H1 (cell line): Measurements from ENCODE around the gene TTBK1. TPM values are rescaled to one million over a fixed set of nuclear protein-coding genes. Genes with fewer than 3 reads are reported as not detected.

Source experiments
- CTCF ChIA-PET: fragments of 300-600 bp; sonication (Branson Sonifier 250); formaldehyde crosslinking; loops from one replicate; lab custom pipeline; 2021; ENCODE audit not compliant: partially characterized antibody; lab: Charles Lee
- POLR2A ChIA-PET: fragments of 300-600 bp; sonication (Branson Sonifier 250); formaldehyde crosslinking; loops from one replicate; lab custom pipeline; 2021; ENCODE audit warnings: inconsistent platforms; ENCODE audit not compliant: partially characterized antibody; lab: Charles Lee
- DNase-seq, 2 experiments: peaks; one replicate each; pipeline versions ENCODE4 v3.0.0 to v3.0.0-alpha.2; 2010 to 2022; ENCODE audit warnings: low spot score in 2 of 2, low read depth in 1 of 2, mixed read lengths in 1 of 2
- FAIRE-seq: peaks from 2 replicates; lab custom pipeline; 2011; peaks lifted over from hg19 to GRCh38; lab: Jason Lieb, UNC
- H2AFZ ChIP-seq: 2 replicates; pipeline ENCODE4 v1.8.1; 2012; ENCODE audit warnings: low read length, inconsistent platforms
- H2AK5ac ChIP-seq: 2 replicates; pipeline ENCODE4 v1.6.1; 2013; ENCODE audit warnings: low read depth, low read length
- H2BK120ac ChIP-seq: replicated peaks from 2 replicates; pipeline ENCODE3; 2013; ENCODE audit warnings: low read depth, low read length, inconsistent platforms
- H2BK12ac ChIP-seq: 2 replicates; pipeline ENCODE4 v1.6.1; 2013; ENCODE audit warnings: low read depth, low read length
- H2BK15ac ChIP-seq: 2 replicates; pipeline ENCODE4 v1.6.1; 2013; ENCODE audit warnings: low read length
- H2BK20ac ChIP-seq: 2 replicates; pipeline ENCODE4 v1.6.1; 2013; ENCODE audit warnings: low read length
- H2BK5ac ChIP-seq: 2 replicates; pipeline ENCODE4 v1.6.1; 2013; ENCODE audit warnings: low read depth, low read length
- H3K14ac ChIP-seq: 2 replicates; pipeline ENCODE4 v1.6.1; 2013; ENCODE audit warnings: inconsistent platforms; ENCODE audit not compliant: insufficient read length
- H3K18ac ChIP-seq: 2 replicates; pipeline ENCODE4 v1.6.1; 2013; ENCODE audit warnings: low read length; ENCODE audit errors: extremely low read depth
- H3K23ac ChIP-seq: 2 replicates; pipeline ENCODE4 v1.6.1; 2013; ENCODE audit warnings: inconsistent platforms; ENCODE audit not compliant: insufficient read length
- H3K23me2 ChIP-seq: 2 replicates; pipeline ENCODE4 v1.6.1; 2013; ENCODE audit warnings: low read depth, low read length
- H3K27ac ChIP-seq: 2 replicates; pipeline ENCODE4 v1.6.1; 2011; ENCODE audit warnings: low read depth, low read length, inconsistent platforms
- H3K27me3 ChIP-seq, 4 experiments: replicated peaks in 1 of 4; 1 replicate in 1 of 4; 2 replicates in 3 of 4; pipeline versions ENCODE4 v1.6.1 to v1.8.1; 2011 to 2013; ENCODE audit warnings: low read length in 3 of 4, mild to moderate bottlenecking in 3 of 4, inconsistent platforms in 2 of 4, mixed read lengths in 2 of 4, moderate library complexity in 1 of 4; ENCODE audit not compliant: control insufficient read depth in 3 of 4, insufficient read depth in 3 of 4; ENCODE audit errors: extremely low read depth in 1 of 4
- H3K36me3 ChIP-seq, 4 experiments: 2 replicates each; pipeline versions ENCODE4 v1.6.1 to v1.8.1; 2011 to 2013; ENCODE audit warnings: mild to moderate bottlenecking in 4 of 4, low read length in 3 of 4, moderate library complexity in 2 of 4, control low read depth in 1 of 4, inconsistent platforms in 1 of 4; ENCODE audit not compliant: insufficient read depth in 4 of 4, control insufficient read depth in 2 of 4
- H3K4ac ChIP-seq: replicated peaks from 2 replicates; pipeline ENCODE3; 2013; ENCODE audit warnings: low read length, low read depth, mixed read lengths, inconsistent platforms; ENCODE audit not compliant: insufficient read length
- H3K4me1 ChIP-seq, 4 experiments: replicated peaks in 1 of 4; 1 replicate in 1 of 4; 2 replicates in 3 of 4; pipeline versions ENCODE4 v1.6.1 to v1.8.1; 2011 to 2013; ENCODE audit warnings: low read length in 3 of 4, inconsistent platforms in 2 of 4, mixed read lengths in 1 of 4; ENCODE audit not compliant: insufficient read depth in 4 of 4, control insufficient read depth in 3 of 4
- H3K4me2 ChIP-seq, 2 experiments: 2 replicates each; pipeline versions ENCODE4 v1.6.1 to v1.8.1; 2011 to 2013; ENCODE audit warnings: low read depth in 2 of 2, low read length in 2 of 2, control low read depth in 1 of 2, inconsistent platforms in 1 of 2, mild to moderate bottlenecking in 1 of 2; ENCODE audit not compliant: insufficient read depth in 1 of 2
- H3K4me3 ChIP-seq, 4 experiments: fragments of 200-600, 300-600 bp in 1 of 4; sonication (generic), shearing (Covaris generic), sonication (Bioruptor Twin) in 1 of 4; 2 replicates each; pipeline versions ENCODE4 v1.5.1 to v1.8.1; 2011 to 2016; ENCODE audit warnings: low read length in 4 of 4, low read depth in 3 of 4, control low read depth in 2 of 4, inconsistent platforms in 2 of 4, mild to moderate bottlenecking in 2 of 4, mixed read lengths in 1 of 4, moderate library complexity in 1 of 4; ENCODE audit not compliant: insufficient read depth in 2 of 4; ENCODE audit errors: extremely low read depth in 1 of 4
- H3K56ac ChIP-seq: replicated peaks from 2 replicates; pipeline ENCODE3; 2013; ENCODE audit warnings: low read depth, mild to moderate bottlenecking, mixed read lengths, low read length, inconsistent platforms; ENCODE audit not compliant: insufficient read length
- H3K79me1 ChIP-seq: 2 replicates; pipeline ENCODE4 v1.6.1; 2013; ENCODE audit warnings: low read depth, low read length, control low read depth
- H3K79me2 ChIP-seq, 2 experiments: 2 replicates each; pipeline versions ENCODE4 v1.6.1 to v1.8.1; 2012 to 2013; ENCODE audit warnings: low read length in 2 of 2, mild to moderate bottlenecking in 2 of 2, inconsistent platforms in 1 of 2; ENCODE audit not compliant: insufficient read depth in 2 of 2, control insufficient read depth in 1 of 2
- H3K9ac ChIP-seq, 4 experiments: replicated peaks in 1 of 4; 1 replicate in 1 of 4; 2 replicates in 3 of 4; pipeline versions ENCODE4 v1.6.1 to v1.8.1; 2011 to 2013; ENCODE audit warnings: low read depth in 3 of 4, low read length in 3 of 4, control low read depth in 2 of 4, mild to moderate bottlenecking in 2 of 4, moderate library complexity in 2 of 4, inconsistent platforms in 1 of 4; ENCODE audit errors: extremely low read depth in 1 of 4
- H3K9me3 ChIP-seq, 2 experiments: 2 replicates each; pipeline versions ENCODE4 v1.6.1 to v1.8.1; 2012 to 2013; ENCODE audit warnings: mild to moderate bottlenecking in 2 of 2, moderate library complexity in 2 of 2, control low read depth in 1 of 2, inconsistent platforms in 1 of 2, low read depth in 1 of 2, low read length in 1 of 2, mixed read lengths in 1 of 2; ENCODE audit not compliant: insufficient read depth in 2 of 2
- H4K20me1 ChIP-seq, 2 experiments: replicated peaks in 1 of 2; 2 replicates each; pipeline versions ENCODE3 to v1.8.1; 2011 to 2013; ENCODE audit warnings: inconsistent platforms in 2 of 2, low read length in 2 of 2, mild to moderate bottlenecking in 1 of 2; ENCODE audit not compliant: insufficient read depth in 2 of 2, control insufficient read depth in 1 of 2
- H4K5ac ChIP-seq: 2 replicates; pipeline ENCODE4 v1.6.1; 2013; ENCODE audit warnings: low read length, low read depth, mixed read lengths, inconsistent platforms; ENCODE audit not compliant: insufficient read length
- H4K8ac ChIP-seq: 2 replicates; pipeline ENCODE4 v1.8.0; 2013; ENCODE audit warnings: mild to moderate bottlenecking, moderate library complexity, low read length, inconsistent platforms; ENCODE audit not compliant: insufficient read depth; ENCODE audit errors: extremely low read depth
- H4K91ac ChIP-seq: replicated peaks from 2 replicates; pipeline ENCODE3; 2013; ENCODE audit warnings: low read length, mixed read lengths, inconsistent platforms; ENCODE audit not compliant: insufficient read length
- TEAD4 ChIP-seq: IDR thresholded peaks from 2 replicates; pipeline ENCODE4 v1.6.1; 2012; ENCODE audit warnings: low read depth, low read length, inconsistent platforms, mixed read lengths
- WGBS, 2 experiments: shearing (Covaris generic) in 1 of 2; methylation state at CpG; one replicate each; pipeline versions ENCODE4 v1.1.6 to v1.1.7; 2013 to 2015; ENCODE audit warnings: low lambda C conversion rate in 2 of 2, mixed read lengths in 2 of 2, inconsistent platforms in 1 of 2, low coverage in 1 of 2, missing lambda C conversion rate in 1 of 2; ENCODE audit not compliant: insufficient replicate concordance in 2 of 2, insufficient coverage in 1 of 2, insufficient read length in 1 of 2; ENCODE audit errors: extremely low coverage in 1 of 2, missing lambda C conversion rate in 1 of 2; 5-methylcytosine and 5-hydroxymethylcytosine counted together
- polyA plus RNA-seq, 7 experiments: library from polyadenylated mRNA; depleted of rRNA in 3 of 7; stranded (reverse) in 5 of 7; unstranded in 2 of 7; fragments of >200 nt in 5 of 7; fragments of 200-250 nt in 2 of 7; gene quantifications; 1 replicate in 5 of 7; 2 replicates in 1 of 7; 4 replicates in 1 of 7; pipeline versions ENCODE4 v1.2.1 to v1.2.3, GENCODE V29; 2011 to 2013; ENCODE audit warnings: missing spikeins in 2 of 7, mixed read lengths in 2 of 7
- total RNA-seq: library from RNA; stranded (reverse); fragmentation: NEBNext Ultra II Directional; extraction: Animal tissue kit (Norgen Biotek cat#: 25700); gene quantifications from 2 replicates; pipeline ENCODE4 v1.2.1, GENCODE V29; 2021
- TF ChIP-seq, protein P1 (sequence below), 3 experiments: IDR thresholded peaks; 1 replicate in 2 of 3; 2 replicates in 1 of 3; pipeline versions ENCODE4 v1.5.1 to v1.6.1; 2011; ENCODE audit warnings: low read length in 3 of 3, mild to moderate bottlenecking in 3 of 3, inconsistent platforms in 2 of 3, low read depth in 1 of 3, moderate library complexity in 1 of 3; ENCODE audit not compliant: insufficient read depth in 1 of 3; ENCODE audit errors: control extremely low read depth in 1 of 3

The TTBK1 gene
- total and polyA plus RNA-seq, 2 of the 8 experiments (the other 6 are each of a cell fraction or from before 2014, with no cell fraction given), result 0.53 to 1.6 TPM

GRCh38 chr6:43277306-43277642, 34.0 kb downstream of the TTBK1 start:
- TF ChIP-seq, protein P1, sequence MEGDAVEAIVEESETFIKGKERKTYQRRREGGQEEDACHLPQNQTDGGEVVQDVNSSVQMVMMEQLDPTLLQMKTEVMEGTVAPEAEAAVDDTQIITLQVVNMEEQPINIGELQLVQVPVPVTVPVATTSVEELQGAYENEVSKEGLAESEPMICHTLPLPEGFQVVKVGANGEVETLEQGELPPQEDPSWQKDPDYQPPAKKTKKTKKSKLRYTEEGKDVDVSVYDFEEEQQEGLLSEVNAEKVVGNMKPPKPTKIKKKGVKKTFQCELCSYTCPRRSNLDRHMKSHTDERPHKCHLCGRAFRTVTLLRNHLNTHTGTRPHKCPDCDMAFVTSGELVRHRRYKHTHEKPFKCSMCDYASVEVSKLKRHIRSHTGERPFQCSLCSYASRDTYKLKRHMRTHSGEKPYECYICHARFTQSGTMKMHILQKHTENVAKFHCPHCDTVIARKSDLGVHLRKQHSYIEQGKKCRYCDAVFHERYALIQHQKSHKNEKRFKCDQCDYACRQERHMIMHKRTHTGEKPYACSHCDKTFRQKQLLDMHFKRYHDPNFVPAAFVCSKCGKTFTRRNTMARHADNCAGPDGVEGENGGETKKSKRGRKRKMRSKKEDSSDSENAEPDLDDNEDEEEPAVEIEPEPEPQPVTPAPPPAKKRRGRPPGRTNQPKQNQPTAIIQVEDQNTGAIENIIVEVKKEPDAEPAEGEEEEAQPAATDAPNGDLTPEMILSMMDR (IDR thresholded peaks at IDR 0.05; ENCODE audit: control extremely low read depth in 1 of 3, insufficient read depth in 1 of 3, low read depth in 1 of 3, low read length in 3 of 3), result peak in 1 of 3 experiments; percentile 2; a peak in 1 of 4 replicates
- no peak for TF ChIP-seq TEAD4
- Histone ChIP-seq H3K36me3 (no peaks in the 10 kb centered on the region), H3K27ac (no peak overlapping the region), H3K79me2 (no peaks in the 10 kb centered on the region), H3K23ac (no peak overlapping the region), H3K27me3 (peaks cover 12 to 36% (median 29%) of the 10 kb centered on the region in 4 experiments), H3K4me2 (no peak overlapping the region; a peak in 1 of 4 replicates), H4K5ac (no peak overlapping the region), H4K8ac (peak overlapping the region; percentile 29; the same call in 1 of the 2 replicates), H3K9me3 (no peaks in the 10 kb centered on the region), H2BK12ac (no peak overlapping the region), H2BK20ac (no peak overlapping the region), H3K23me2 (peaks cover 11% of the 10 kb centered on the region), H3K56ac (no peak overlapping the region), H3K9ac (no peak overlapping the region), H2BK5ac (no peak overlapping the region), H2AFZ (no peak overlapping the region), H3K14ac (no peak overlapping the region), H4K20me1 (no peaks in the 10 kb centered on the region), H3K18ac (no peak overlapping the region), H3K4me3 (no peak overlapping the region), H3K4ac (no peak overlapping the region), H3K4me1 (peaks cover 4 to 29% (median 20%) of the 10 kb centered on the region in 4 experiments), H2BK120ac (no peak overlapping the region), H2BK15ac (peak overlapping the region; percentile 92; the same call in 1 of the 2 replicates), H4K91ac (no peak overlapping the region), H2AK5ac (no peak overlapping the region), H3K79me1 (no peaks in the 10 kb centered on the region)
- no peak for DNase-seq
- POLR2A ChIA-PET, result interaction anchor here (1.0 to 2.1 kb wide), 6 partner anchors 9 to 102 kb away, joined by 3 to 7 read pairs (median 4); no protein-coding TSS in a partner anchor
- no peak for FAIRE-seq
- CTCF ChIA-PET, result interaction anchor here (1.3 to 3.2 kb wide), 9 partner anchors 10 to 58 kb away, joined by 3 to 16 read pairs (median 5); partner anchors contain the start of gene DNPH1
- WGBS, 2 experiments, result 83% methylated on average over 4 of the region's 6 CpGs; no CpG with 5 or more reads in 1 of the 2 experiments
